Measurements from ENCODE around the gene PDCL3. TPM values are rescaled to one million over a fixed set of nuclear protein-coding genes. Genes with fewer than 3 reads are reported as not detected.

PDCL3 gene
- total RNA-seq, 2 experiments from 2014 or later, result 22.0 to 24.4 TPM

GRCh38 chr2:100541404-100541803, 21.4 kb upstream of the PDCL3 start:
- no peak for DNase-seq
- Mint-ChIP-seq H3K4me3 (no peak overlapping the region), H3K9me3 (no peaks in the 10 kb centered on the region), H3K27ac (no peak overlapping the region), H3K27me3 (no peaks in the 10 kb centered on the region), H3K36me3 (no peaks in the 10 kb centered on the region), H3K4me1 (peaks cover 7% of the 10 kb centered on the region)
- POLR2A ChIA-PET, result no interaction called here
- ATAC-seq (ENCODE audit: low read depth), result no peak

- H3K27me3 Mint-ChIP-seq, result no peaks in the 10 kb centered on the region
- no peaks in the 10 kb centered on the region for H3K9me3 Mint-ChIP-seq
- no peak overlapping the region for H3K4me3 Mint-ChIP-seq
- no peaks in the 10 kb centered on the region for H3K36me3 Mint-ChIP-seq
- ATAC-seq (ENCODE audit: low read depth) (no peak), DNase-seq (no peak)
- H3K27ac Mint-ChIP-seq, result no peak overlapping the region
- POLR2A ChIA-PET, result no interaction called here
- H3K4me1 Mint-ChIP-seq, result peaks cover 7% of the 10 kb centered on the region
Measured at GRCh38 chr2:100542418-100542817, 20.4 kb upstream of the PDCL3 start.

DNA sequence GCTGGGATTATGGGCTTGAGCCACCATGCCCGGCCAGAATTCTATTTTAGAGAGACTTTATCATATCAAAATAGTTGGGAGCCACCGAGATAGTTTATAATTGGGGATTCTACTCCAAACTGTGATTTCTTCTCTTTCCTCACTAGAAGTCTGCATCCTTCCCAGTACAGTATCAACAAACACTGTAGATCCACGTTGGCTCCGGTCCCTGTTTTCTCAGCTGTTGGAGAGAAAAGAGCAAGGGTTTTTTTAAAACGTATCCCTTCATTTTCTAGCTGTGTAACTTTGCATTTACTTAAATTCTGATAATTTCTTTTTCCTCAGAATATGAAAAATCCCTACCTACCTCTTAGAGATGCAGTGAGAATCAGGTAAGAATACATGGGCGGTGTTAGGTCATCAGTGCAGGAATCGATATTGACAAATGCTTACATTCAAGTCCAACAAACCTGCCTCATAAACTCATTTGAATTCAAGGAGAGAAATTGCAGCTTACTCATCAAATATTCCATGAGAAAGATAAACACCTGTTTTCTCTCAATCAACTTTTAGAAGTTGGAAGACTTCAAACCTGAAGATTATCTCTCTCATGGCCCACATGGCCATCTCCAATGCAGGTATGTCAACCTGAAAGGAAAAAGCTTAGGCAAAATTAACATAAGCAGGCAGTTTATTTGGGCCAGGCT, 17.7 kb upstream of the PDCL3 start:
- POLR2A ChIA-PET, result no interaction called here
- no peaks in the 10 kb centered on the region for H3K36me3 Mint-ChIP-seq
- ATAC-seq (ENCODE audit: low read depth) (no peak), DNase-seq (no peak)
- no peak overlapping the region for H3K4me3 Mint-ChIP-seq
- H3K27me3 Mint-ChIP-seq, result no peaks in the 10 kb centered on the region
- no peaks in the 10 kb centered on the region for H3K9me3 Mint-ChIP-seq
- peaks cover 9% of the 10 kb centered on the region for H3K4me1 Mint-ChIP-seq
- H3K27ac Mint-ChIP-seq, result no peak overlapping the region

DNA sequence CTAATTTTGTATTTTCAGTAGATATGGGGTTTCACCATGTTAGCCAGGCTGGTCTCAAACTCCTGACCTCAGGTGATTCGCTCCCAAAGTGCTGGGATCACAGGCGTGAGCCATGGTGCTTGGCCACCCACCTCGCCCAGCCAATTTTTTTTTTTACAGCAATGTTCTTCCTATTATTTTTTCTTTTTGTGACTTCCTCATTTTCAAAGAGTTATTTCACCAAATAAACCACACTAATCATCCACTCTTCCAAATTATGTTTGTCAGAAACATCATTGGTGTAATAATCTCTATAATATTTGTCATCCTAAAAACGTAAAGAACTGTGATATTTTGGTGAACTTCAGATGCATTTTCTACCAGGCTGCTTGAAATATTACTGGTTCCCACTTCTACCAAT, 16.3 kb upstream of the PDCL3 start:
- ATAC-seq (ENCODE audit: low read depth) (no peak), DNase-seq (no peak)
- Mint-ChIP-seq H3K4me1 (peaks cover 6% of the 10 kb centered on the region), H3K27ac (no peak overlapping the region), H3K27me3 (no peaks in the 10 kb centered on the region), H3K9me3 (peaks cover 2% of the 10 kb centered on the region), H3K4me3 (no peak overlapping the region), H3K36me3 (no peaks in the 10 kb centered on the region)
- POLR2A ChIA-PET, result interaction anchor here (0.7 kb wide), 1 partner anchor 394 kb away, joined by 5 read pairs; no protein-coding TSS in a partner anchor

DNA sequence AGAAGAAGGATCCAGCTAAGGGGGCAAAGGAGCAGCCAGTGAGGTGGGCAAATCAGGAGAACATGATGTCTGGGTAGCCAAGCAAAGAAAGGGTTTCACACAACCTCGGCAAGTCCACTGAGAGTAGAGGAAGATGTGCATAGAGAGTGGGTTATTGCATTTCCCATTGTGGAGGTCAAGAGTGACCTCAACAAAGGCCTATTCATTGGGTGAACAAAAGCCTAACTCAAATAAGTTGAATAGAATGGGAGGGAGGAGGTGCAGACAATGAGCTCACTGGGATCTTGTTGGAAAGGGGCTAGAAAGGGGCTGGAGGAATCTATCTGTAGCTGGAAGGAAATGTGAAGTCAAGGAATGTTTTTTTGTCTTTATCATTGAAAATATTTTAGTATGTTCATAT, 14.0 kb upstream of the PDCL3 start:
- POLR2A ChIA-PET, result no interaction called here
- Mint-ChIP-seq H3K4me3 (no peak overlapping the region), H3K27ac (no peak overlapping the region), H3K36me3 (peaks cover 1% of the 10 kb centered on the region), H3K4me1 (peaks cover 3% of the 10 kb centered on the region), H3K9me3 (peaks cover 4% of the 10 kb centered on the region), H3K27me3 (no peaks in the 10 kb centered on the region)
- DNase-seq, result no peak
- ATAC-seq (ENCODE audit: low read depth), result no peak

DNA sequence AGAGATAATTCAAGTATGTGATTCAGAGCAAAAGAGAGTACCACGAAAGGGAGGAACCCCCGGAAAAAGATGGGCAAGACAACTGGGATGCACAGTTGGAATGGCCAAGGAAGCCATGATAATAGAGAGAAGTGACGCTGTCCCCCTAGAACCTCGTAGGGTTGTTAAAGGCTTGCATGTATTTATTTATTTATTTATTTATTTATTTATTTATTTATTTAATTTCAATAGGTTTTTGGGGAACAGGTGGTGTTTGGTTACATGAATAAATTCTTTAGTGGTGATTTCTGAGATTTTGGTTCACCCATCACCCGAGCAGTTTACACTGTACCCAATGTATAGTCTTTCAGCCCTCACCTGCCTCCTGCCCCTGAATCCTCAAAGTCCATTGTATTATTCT, 11.5 kb upstream of the PDCL3 start:
- ATAC-seq (ENCODE audit: low read depth) (no peak), DNase-seq (no peak)
- Mint-ChIP-seq H3K4me1 (peaks cover 18% of the 10 kb centered on the region), H3K36me3 (peaks cover 4% of the 10 kb centered on the region), H3K27me3 (no peaks in the 10 kb centered on the region), H3K9me3 (peaks cover 5% of the 10 kb centered on the region), H3K27ac (no peak overlapping the region), H3K4me3 (no peak overlapping the region)
- POLR2A ChIA-PET, result no interaction called here

GRCh38 chr2:100554798-100555407, 7.9 kb upstream of the PDCL3 start:
- Mint-ChIP-seq H3K27ac (peak overlapping the region; percentile 82), H3K4me3 (peak overlapping the region; percentile 80), H3K9me3 (peaks cover 5% of the 10 kb centered on the region), H3K4me1 (peaks cover 25% of the 10 kb centered on the region), H3K27me3 (no peaks in the 10 kb centered on the region), H3K36me3 (peaks cover 7% of the 10 kb centered on the region)
- POLR2A ChIA-PET, result no interaction called here
- peak; percentile 60 for DNase-seq
- peak; percentile 97 for ATAC-seq (ENCODE audit: low read depth)

GRCh38 chr2:100556746-100557145, 6.0 kb upstream of the PDCL3 start:
- DNase-seq (no peak), ATAC-seq (ENCODE audit: low read depth) (no peak)
- H3K9me3 Mint-ChIP-seq, result peaks cover 3% of the 10 kb centered on the region
- H3K27ac Mint-ChIP-seq, result no peak overlapping the region
- no peaks in the 10 kb centered on the region for H3K27me3 Mint-ChIP-seq
- H3K4me1 Mint-ChIP-seq, result peaks cover 37% of the 10 kb centered on the region
- POLR2A ChIA-PET, result interaction anchor here (1.6 kb wide), 1 partner anchor 24 kb away, joined by 5 read pairs; no protein-coding TSS in a partner anchor
- peaks cover 7% of the 10 kb centered on the region for H3K36me3 Mint-ChIP-seq
- H3K4me3 Mint-ChIP-seq, result no peak overlapping the region

GRCh38 chr2:100560216-100560830, 2.5 kb upstream of the PDCL3 start:
- H3K9me3 Mint-ChIP-seq, result no peaks in the 10 kb centered on the region
- H3K4me3 Mint-ChIP-seq, result peak overlapping the region; percentile 98
- peaks cover 32% of the 10 kb centered on the region for H3K4me1 Mint-ChIP-seq
- no peaks in the 10 kb centered on the region for H3K27me3 Mint-ChIP-seq
- peak overlapping the region; percentile 99 for H3K27ac Mint-ChIP-seq
- POLR2A ChIA-PET, result interaction anchor here (0.6 to 5.4 kb wide), 2 partner anchors 20 to 83 kb away, joined by 3 to 153 read pairs; no protein-coding TSS in a partner anchor
- no peak for DNase-seq
- H3K36me3 Mint-ChIP-seq, result peaks cover 3% of the 10 kb centered on the region
- ATAC-seq (ENCODE audit: low read depth), result no peak

GRCh38 chr2:100561191-100561590, 1.6 kb upstream of the PDCL3 start:
- Mint-ChIP-seq H3K4me3 (peak overlapping the region; percentile 98), H3K27ac (peak overlapping the region; percentile 99), H3K4me1 (peaks cover 36% of the 10 kb centered on the region), H3K27me3 (no peaks in the 10 kb centered on the region), H3K9me3 (no peaks in the 10 kb centered on the region), H3K36me3 (peaks cover 4% of the 10 kb centered on the region)
- POLR2A ChIA-PET, result interaction anchor here (5.4 kb wide), 1 partner anchor 19 kb away, joined by 153 read pairs; no protein-coding TSS in a partner anchor
- ATAC-seq (ENCODE audit: low read depth) (no peak), DNase-seq (no peak)

DNA sequence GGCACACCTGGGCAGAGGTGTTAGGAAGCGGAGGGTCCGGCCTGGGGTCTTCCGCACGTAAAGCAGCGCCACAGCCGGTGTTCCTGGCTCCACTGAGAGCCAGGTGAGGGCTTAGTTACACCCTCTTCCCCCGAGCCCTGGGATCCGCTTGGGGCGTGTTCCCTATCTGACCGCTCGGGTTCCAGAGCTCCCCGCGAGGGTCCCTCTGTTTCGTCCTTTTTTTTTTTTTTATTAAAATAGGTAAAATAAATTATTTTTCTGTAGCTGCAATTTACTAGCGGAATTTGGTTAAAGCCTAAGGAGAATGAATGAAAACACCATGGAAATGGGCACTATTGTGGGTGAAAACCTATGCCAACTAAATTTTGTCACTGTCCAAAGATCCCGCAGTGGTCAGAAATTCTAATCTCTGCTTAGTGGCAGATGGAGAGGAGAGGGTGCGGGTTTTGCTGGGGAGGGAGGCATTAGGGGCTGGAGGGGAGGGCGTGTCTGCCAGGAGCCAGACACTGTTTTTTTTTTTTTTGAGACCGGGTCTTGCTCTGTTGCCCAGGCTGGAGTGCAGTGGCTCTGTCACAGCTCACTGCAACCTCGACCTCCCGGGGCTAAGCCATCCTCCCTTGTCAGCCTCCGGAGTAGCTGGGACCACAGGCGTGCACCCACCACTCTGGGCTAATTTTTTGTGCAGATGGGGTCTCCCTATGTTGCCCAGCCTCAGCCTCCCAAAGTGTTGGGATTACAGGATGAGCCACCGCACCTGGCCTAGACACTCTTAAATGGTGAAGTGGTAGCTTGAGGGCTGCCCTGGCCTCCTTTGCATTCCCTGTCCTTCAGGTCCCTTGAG, 834 bp downstream of the PDCL3 start:
- POLR2A ChIA-PET, result interaction anchor here (0.6 to 5.4 kb wide), 16 partner anchors 9 to 439 kb away, joined by 3 to 153 read pairs (median 4); partner anchors contain the start of genes CHST10 and RPL31
- peak overlapping the region; percentile 98 for H3K4me3 Mint-ChIP-seq
- peaks cover 32% of the 10 kb centered on the region for H3K4me1 Mint-ChIP-seq
- H3K36me3 Mint-ChIP-seq, result peaks cover 14% of the 10 kb centered on the region
- peak overlapping the region; percentile 99 for H3K27ac Mint-ChIP-seq
- DNase-seq (no peak), ATAC-seq (ENCODE audit: low read depth) (no peak)
- H3K9me3 Mint-ChIP-seq, result no peaks in the 10 kb centered on the region
- H3K27me3 Mint-ChIP-seq, result no peaks in the 10 kb centered on the region

- H3K27ac Mint-ChIP-seq, result no peak overlapping the region
- no peak for DNase-seq
- peaks cover 22% of the 10 kb centered on the region for H3K36me3 Mint-ChIP-seq
- H3K4me3 Mint-ChIP-seq, result no peak overlapping the region
- no peak for ATAC-seq (ENCODE audit: low read depth)
- POLR2A ChIA-PET, result interaction anchor here (2.9 kb wide), 1 partner anchor 12 kb away, joined by 10 read pairs; no protein-coding TSS in a partner anchor
- no peaks in the 10 kb centered on the region for H3K27me3 Mint-ChIP-seq
- peaks cover 17% of the 10 kb centered on the region for H3K4me1 Mint-ChIP-seq
- no peaks in the 10 kb centered on the region for H3K9me3 Mint-ChIP-seq
Measured at GRCh38 chr2:100568989-100569388, 6.2 kb downstream of the PDCL3 start.

DNA sequence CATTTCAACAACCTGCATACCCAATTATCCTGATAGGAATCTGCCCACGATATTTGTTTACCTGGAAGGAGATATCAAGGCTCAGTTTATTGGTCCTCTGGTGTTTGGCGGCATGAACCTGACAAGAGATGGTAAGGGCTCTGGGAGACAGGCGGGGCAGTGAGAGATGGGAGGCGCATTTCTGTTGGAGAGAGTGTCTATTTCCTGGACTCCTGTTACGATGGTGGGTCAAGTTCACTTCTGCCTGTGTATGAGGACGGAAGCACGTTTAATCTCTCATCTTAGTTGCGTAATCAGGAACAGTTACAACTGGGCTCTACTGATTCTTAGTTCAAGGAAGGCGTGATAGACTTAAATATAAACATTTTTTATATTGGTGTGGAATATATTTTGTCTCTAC, 8.9 kb downstream of the PDCL3 start:
- Mint-ChIP-seq H3K36me3 (peaks cover 23% of the 10 kb centered on the region), H3K27me3 (no peaks in the 10 kb centered on the region), H3K4me1 (peaks cover 4% of the 10 kb centered on the region), H3K9me3 (no peaks in the 10 kb centered on the region), H3K4me3 (no peak overlapping the region), H3K27ac (peak overlapping the region; percentile 36)
- DNase-seq, result no peak
- no peak for ATAC-seq (ENCODE audit: low read depth)
- POLR2A ChIA-PET, result interaction anchor here (0.6 to 2.7 kb wide), 2 partner anchors 9 to 30 kb away, joined by 5 to 7 read pairs; no protein-coding TSS in a partner anchor

Data from activated naive CD8-positive, alpha-beta T cell treated with anti-CD3 and anti-CD28 coated beads, Interleukin-2, amount 10 ng/mL, durations not matched to agents 7 days and 5 days (primary cell).